Fibroblast of peridontal ligament (primary cell): ENCODE results near the gene UTP25.
"Not testable (repeated sequence)": the region's sequence is repeated elsewhere in the genome, so short reads cannot be mapped to it uniquely, and the experiment has no call there.

ENCODE experiments used
- DNase-seq: peaks from one replicate; pipeline ENCODE4 v3.0.0-alpha.2; 2010; ENCODE audit errors: extremely low read depth

The UTP25 gene, protein sequence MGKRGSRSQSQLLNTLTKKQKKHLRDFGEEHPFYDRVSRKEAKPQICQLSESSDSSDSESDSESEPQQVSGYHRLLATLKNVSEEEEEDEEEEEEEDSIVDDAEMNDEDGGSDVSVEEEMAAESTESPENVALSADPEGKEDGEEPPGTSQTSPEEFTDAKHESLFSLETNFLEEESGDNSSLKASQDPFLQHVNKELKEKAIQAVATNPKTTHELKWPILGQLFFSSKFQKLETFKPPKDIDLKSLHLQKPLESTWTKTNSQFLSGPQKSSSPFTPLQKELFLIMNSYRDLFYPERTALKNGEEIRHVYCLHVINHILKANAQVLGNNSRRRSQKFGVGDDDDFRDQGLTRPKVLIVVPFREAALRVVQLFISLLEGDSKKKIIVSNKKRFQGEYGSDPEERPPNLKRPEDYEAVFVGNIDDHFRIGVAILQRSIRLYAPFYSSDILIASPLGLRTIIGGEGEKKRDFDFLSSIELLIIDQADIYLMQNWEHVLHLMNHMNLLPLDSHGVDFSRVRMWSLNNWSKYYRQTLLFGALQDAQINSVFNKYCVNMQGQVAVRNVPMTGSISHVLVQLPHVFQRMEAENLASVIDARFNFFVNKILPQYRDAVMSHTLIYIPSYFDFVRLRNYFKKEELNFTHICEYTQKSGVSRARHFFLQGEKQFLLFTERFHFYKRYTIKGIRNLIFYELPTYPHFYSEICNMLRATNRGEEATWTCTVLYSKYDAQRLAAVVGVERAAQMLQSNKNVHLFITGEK

DNA sequence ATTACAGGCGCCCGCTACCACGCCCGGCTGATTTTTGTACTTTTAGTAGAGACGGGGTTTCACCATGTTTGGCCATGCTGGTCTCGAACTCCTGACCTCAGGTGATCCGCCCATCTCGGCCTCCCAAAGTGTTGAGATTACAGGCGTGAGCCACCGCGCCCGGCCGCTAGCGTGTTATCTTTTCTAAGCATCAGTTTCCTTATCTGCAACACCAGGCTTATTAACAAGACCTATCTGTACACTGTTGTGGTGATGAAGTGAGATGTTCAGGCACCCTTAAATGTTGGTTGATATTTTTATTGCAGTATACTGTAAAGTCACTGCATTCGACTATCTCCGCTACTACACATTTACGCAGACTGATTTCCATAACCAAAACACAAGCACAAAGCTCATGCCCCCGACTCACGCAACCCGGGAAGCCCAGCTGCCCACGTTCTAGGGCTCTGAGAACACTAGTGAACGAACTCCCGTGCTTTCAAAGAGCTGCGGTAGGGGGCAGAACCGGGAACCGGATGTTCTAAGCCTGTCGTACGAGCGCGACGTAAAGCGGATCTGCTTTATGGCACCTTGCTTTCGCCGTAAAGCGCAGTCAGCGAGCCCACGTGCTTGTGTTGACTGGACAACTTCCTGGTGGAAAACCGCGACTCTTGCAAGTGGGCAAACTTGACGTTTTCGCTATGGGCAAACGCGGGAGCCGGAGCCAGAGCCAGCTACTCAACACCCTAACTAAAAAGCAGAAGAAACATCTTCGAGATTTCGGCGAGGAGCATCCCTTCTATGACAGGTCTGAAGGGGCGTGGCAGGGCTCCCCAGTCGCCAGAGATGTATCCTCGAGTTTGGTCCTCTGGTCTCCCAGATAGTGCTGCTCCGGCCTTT lies at the start of gene UTP25:
Gene UTP25 (plus strand): TSS at position 589 of the 879 bp plus-strand sequence. CDS start 92 bp downstream, at position 681.
- DNase-seq = peak; percentile 97

DNA sequence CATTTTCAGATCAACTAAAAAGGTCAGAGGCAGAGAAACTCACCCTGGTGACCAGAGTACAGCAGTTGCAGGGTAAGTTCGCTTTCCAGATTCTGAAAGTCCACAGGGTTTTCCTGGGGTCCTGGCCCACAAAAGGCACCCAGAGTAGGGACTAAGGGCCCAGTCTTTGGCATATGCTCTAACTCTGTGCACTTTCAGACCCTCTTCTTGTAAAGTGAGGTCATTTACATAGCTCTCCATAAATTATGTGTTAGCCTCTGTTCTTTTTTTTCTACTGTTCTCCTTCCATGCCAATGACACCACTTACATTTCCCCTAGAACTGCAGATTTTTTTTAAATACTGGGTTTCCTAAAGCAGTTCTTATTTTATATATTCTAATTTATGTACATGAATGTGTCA lies 49.7 kb upstream of the UTP25 start:
- DNase-seq = no peak

DNA sequence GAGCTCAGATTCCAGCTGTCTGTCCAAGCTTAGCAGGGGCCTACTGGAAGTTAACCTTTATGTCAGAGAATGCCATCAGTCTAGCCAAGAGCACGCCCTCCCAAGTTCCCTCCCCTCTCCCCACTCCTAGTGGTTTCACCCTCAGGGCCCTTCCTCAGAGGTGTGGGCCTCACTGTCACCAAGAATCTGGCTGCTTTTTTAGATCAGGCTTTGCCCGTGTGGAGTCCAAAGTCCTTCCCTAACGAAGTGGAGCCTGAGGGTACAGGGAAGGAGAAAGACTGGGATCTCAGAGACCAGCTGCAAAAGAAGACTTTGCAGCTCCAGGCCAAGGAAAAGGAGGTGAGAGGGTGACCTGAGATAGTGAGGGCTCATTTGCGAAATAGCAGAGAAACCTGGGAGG lies 47.5 kb upstream of the UTP25 start:
- no peak for DNase-seq

DNA sequence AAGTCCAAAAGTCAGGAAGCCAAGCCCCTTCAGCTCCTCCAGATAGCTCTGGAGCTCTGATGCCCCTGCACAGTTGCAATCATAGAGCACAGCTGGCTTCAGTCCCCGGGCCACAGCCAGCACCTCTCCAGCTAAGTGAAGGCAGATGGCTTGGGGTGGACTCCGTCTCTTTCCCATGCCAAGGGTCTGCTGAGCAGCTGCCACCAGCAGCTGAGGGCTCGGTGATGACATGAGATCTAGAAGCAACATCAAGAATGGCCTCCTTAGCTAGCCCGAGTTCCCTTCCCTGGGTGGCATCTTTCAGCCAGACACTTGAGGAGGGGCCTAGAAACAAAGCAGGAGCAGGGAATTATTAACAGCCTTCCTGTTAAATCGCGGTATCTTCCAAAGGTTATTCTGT lies 44.4 kb upstream of the UTP25 start:
- no peak for DNase-seq

DNA sequence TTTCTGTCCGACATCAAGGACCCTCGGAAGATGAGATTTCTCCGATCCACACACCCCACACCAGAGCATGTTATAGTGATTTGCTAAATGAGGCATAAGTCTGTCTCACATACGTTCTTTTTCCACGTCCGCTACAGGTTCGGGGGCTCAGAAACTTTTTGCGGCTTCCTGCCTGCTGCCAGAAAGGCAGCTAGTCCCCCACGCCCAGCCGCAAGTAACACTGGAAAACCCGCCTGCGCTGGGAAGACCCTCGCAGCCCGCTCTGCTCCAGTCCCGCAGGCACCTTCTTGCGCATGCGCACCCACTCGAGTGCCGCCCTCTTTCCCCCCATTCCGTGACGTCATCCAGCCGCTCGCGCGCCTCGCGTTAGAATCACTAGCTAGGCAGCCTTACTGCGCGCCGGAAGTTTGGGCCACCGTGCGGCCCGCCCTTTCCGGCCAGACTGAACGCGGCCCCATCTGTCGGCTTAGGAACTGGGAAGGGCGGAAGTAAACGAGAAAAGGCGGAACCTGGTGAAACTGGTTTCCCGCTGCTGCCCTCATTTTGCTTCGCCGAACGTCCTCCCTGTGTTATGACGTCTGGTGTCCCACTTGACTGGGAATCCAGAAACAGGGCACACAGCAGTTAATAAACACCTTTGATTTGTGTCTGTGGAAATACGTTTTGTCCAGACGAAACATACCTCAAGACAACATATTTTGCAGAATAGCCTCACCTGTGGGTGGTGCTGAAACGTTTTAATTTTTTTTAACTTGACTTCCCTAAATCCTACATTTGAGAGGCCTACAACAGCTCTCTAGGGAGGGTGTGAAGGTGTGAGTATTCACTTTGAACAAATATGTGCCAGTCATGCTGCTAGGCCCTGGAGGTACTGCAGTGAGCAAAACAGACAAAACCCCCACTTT lies 43.3 kb upstream of the UTP25 start, which contains the start of gene C1orf74:
Gene C1orf74 (minus strand): TSS at position 295 of the 905 bp plus-strand sequence. CDS start 925 bp downstream, outside the sequence.
- DNase-seq = peak; percentile 96

DNA sequence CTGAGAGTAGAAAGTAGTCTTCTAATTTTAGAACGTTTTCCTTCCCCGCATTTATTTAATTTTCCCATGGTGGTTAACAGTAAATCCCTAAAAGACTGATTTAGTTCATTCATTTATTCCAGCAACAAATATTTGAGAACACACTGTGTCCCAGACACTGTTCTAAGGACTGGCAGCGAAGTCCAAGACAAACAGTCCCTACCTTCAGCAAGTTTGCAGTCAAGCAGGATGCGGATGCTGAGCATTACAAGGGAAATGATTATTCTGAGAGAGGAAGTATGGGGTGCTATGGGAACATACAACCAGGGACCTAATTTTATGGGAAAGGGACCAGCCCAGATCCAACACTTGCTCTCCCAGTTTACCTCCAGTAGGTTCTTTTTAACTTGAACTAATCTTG lies 42.2 kb upstream of the UTP25 start:
- no peak for DNase-seq

DNA sequence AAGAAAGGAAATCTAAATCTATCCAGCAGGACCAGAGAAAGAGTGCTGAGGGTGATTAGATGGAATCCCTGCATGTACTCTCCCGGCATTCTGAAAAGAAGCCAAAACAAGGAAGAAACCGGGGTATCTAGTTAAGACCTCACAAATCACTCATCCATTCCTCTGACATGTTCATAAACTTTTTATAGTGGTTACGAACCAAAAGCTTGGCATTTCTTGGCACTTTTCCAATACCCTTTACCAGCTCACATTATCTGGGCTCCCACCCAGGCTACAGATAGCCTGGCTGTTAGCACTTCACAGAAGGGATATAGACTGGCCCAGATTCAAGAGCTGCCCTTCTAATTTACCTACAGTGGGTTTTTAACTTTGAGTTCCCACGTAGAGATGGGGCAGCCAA lies 41.6 kb upstream of the UTP25 start:
- DNase-seq = no peak

DNA sequence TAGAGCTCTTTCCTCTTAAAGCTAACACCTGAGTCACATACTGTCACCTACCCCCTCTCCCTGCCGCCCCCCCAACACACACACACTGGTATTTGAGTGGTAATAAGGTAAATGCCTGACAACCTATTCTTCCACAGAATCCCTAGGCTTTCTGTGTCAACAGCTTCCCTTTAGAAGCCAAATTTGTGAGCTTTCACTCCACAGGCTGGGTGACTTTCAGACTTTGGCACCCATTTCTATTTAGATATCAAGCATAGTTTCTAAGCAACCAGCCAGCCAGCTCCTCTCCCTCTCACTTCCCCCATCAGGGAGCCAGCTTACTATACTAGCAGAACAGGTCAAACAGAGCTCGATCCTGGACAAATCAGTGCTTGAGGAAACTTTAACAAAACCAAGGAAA lies 40.2 kb upstream of the UTP25 start:
- peak; percentile 9 for DNase-seq

DNA sequence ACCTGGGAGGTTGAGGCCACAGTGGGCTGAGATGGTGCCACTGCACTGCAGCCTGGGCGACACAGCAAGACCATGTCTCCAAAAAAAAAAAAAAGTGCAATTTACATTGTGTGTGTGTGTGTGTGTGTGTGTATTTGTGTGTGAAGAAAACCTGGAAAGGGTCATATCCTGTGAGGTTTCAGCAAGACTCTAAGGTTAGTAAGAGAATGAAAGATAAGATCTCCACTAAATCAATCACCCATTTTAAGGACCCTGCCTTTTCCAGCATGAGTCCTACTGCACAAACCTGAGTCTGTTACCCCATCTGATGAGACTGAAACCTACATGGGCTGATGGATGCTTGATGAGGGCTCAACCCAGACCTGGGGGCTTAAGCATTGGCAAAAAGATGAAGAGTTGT lies 38.5 kb upstream of the UTP25 start:
- DNase-seq = no peak

DNA sequence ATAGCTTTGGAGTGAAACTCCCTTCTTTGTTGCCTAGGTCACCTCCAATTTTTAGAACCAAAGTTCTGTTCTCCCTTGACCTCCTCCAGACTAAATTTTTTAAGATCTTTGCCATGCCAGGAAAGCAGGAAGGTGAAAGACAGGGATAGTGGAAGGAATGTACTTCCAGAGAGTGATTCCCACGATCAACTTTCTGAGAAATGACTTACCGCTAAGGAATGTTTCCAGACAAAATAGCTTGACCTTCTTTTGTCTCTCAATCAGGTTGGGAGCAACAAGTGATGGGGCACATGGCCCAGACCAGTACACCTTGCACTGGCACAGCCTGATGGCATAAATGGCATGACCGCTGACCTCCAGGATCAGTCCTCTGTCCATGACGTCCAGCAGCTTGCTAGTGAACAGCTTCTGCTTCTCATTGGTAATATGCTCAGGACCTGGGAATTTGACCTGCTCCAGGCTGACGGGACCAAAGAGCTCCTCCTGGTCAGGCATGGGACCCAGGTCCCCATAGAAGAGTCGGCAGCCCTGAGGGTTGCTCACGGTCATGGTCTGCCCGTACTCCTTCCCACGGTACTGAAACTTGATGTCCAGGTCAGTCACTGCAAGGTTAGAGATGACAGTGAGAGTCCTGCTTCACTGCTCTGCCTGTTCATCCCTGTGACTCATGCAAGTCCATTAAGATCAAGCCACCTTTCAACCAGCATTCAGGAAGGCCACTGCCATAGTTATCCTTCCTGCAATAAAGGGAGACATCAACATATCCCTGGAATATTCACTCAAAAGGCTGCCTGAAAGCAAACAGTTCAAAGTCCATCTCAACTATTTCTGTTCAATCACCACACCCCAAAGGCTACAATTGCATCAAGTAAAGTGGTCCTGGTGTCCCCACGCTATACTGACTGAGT lies 37.2 kb upstream of the UTP25 start:
- DNase-seq = no peak

DNA sequence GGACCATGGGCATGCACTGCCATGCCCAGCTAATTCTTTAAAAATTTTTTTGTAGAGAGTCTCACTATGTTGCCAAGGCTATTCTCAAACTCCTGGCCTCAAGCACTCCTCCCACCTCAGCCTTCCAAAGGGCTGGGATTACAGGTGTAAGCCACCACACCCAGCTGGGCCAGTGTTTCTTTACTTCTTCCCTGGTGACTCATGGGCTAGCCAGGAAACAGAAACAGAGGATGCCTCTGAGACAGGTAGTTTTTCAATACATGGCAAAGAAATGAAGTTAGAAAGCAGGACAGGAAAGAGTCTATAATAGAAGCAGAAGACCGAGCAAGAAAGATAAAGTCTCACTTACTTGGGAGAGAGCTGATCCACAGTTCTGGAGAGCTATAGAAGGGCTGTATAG lies 35.9 kb upstream of the UTP25 start:
- DNase-seq = no peak

DNA sequence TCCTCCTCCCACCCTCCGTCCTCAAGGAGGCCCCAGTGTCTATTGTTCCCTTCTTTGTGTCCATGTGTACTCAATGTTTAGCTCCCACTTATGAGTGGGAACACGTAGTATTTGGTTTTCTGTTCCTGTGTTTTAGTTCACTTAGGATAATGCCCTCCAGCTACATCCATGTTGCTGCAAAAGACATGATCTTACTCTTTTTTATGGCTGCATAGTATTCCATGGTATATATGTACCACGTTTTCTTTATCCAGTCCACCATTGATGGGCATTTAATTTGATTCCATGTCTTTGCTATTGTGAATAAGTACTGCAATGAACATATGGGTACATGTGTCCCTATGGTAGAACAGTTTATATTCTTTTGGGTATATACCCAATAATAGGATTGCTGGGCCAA lies 34.1 kb upstream of the UTP25 start:
- DNase-seq = not testable (repeated sequence)

DNA sequence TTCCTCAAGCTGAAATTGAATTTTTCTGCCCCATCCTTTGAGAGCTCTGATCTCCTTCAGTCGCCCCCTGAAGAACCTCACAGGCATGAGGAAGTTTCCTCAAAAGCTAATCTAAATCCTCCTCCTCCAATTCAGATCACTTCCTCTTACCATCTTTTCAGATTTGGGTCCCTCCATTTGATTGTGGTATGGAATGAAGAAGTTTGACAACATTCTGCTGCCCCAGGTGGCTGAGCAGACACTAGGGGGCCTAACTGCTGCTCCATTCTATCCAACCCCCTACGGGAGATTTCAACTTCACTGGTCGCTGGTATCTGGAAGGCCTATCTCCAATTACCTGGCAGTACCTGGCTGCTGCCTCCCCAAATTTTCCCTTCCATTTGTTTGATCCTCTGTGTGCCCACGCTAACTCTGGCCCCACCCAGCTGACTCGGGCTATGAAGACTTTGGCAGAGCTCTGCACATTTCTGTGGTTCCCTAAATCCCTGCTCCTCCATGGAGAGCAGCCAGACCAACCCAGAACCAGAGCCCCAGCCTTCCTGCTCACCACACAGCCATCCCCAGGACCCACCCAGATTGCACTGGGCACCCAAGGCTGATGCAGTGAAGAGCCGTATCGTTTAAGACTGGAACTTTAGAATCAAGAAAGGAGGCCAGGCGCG lies 29.7 kb upstream of the UTP25 start:
- peak; percentile 25 for DNase-seq

DNA sequence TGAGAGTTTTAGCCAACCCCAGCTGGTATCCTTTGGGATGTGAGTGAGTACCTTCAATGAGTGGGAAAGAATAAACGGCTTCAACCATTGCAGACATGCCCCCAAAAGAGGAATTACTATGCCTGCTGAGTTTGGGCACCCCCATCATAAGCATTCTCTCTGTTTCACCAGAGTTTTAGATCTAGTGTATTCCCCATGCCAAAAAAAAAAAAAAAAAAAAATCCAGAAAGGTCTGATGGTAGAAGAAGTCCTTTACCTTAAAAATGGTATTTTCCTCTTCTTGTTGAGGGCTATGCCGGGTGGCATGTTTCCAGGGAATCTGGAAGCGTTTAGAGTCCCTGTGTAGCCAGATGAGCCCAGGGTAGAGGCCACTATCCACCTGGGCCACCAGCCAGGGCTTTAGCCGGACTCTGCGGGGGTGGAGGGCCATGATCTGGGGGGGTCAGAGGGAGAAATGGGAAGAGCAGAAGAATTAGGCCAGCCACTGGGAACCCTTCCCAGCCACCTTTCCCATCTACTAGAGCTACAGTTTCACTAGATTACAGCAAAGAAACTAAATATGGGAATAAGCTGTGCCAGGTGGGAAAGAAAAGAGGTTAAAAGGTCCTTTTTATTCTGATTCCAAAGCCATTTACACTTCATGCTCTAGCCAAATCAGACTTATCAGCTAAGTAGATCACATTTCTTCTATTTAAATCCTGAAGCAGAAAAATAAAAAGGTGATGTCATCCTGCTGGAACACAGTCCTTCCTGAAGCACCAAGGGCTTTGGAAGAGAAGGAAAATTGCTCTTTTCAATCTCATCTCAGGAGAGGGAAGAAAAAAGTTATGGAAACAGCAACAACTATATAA lies 26.6 kb upstream of the UTP25 start:
- DNase-seq = peak; percentile 10

DNA sequence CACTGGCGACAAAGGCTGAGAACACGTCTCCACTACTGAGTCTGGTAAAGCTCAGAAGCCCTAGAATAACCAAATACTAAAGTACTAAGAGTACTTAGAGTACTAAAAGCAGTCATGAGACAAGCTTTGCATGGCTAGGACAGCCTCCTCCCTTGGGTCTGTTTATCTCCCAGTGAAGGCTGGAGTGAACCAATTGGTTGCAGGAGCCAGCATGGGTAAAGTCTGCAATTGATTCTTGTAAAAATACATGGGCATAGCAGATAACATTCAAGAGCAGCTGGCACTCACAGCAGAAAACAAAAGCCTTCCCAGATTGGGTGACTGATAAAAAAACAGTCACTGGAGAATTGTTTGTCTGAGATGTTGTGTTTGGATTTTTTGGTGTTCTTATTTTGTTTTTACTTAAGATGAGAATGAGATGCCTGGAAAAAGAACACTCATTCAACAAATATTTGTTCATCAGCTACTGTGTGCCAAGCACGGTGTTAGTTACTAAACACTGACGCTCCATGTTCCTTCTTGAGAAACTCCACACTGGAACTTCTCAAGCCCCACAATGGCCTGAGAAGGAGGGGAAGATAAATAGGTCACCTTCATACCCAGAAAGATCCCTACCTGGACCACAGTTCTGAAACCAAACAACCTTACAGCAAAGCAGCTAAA lies 25.5 kb upstream of the UTP25 start:
- DNase-seq = no peak

DNA sequence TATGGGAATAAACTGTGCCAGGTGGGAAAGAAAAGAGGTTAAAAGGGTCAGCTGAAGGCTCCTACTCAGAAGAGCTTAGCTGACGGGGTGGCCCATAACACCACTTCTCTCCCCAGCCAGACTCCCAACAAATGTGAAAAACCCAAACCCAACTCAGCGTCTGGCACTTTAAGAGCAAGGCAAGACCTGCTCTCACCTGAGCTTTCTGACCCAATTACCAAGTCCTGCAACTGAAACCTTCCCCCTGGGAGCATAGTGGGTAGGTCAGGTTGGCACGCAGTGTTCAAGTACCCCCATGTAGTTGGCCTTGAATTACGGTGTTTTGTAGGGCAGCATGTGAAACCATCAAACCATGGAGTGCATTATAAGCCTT lies 25.0 kb upstream of the UTP25 start:
- DNase-seq = no peak

DNA sequence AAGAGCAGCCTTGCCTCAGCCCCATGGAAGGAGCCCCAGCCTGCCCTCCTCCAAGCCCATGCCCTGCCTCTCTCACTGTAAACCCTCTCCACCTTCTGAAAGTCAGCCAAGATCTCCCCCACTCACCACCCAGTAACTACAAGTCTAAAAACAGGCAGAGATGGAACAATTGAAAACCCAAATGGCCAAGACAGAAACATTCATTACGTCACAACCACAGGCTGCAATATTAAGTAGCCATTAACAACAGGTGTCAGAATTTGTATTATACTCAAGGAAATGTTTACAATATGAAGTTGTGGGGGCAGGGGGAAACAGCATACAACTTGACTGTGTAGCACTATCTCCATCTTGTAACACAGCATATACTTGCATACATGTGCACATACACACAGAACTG lies 24.2 kb upstream of the UTP25 start:
- DNase-seq = no peak

DNA sequence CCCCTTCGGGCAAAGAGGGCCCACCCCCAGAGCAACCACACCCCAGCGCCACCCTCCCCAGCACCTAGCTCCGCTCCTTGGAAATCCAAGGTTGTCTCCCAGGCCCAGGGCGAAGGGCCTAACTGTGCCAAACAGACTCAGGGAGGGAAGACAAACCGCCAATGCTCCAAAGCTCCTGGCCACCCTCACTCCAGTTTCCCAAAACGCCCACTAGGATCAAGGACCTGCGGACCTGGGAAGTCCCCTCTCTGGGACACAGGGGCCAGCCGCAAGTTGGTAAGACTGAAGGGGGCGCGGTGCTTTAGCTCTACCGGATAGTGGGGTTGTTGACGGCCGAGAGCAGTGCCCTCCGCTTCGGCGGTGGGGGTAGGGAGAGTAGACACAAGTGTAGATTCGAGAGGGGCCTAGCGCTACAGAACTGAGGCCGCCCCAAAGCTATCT lies 22.4 kb upstream of the UTP25 start:
- DNase-seq = no peak
